ENCODE results near the gene EDNRA. TPM values are rescaled to one million over a fixed set of nuclear protein-coding genes. Genes with fewer than 3 reads are reported as not detected.

Gene EDNRA
- total RNA-seq, 4 donors from 2014 or later: 3.4 to 18.7 (median 7.7) TPM

- H3K27ac ChIP-seq: no peak overlapping the region
- H3K4me1 ChIP-seq: no peaks in the 10 kb centered on the region
- H3K36me3 ChIP-seq: no peaks in the 10 kb centered on the region
- H3K4me3 ChIP-seq: no peak overlapping the region
- no peaks in the 10 kb centered on the region for H3K27me3 ChIP-seq
- ATAC-seq: no peak
- TF ChIP-seq POLR2AphosphoS5 (IDR thresholded peaks at IDR 0.05): no peak
- TF ChIP-seq EP300 (IDR thresholded peaks at IDR 0.05): no peak
- no peak for TF ChIP-seq CTCF (IDR thresholded peaks at IDR 0.05)
- TF ChIP-seq POLR2A (IDR thresholded peaks at IDR 0.05): no peak
- no peaks in the 10 kb centered on the region for H3K9me3 ChIP-seq
- WGBS, 2 donors (ENCODE audit: low coverage in 1 of 2): 82 to 100% methylated on average over 4 of the region's 4 CpGs
Observed at GRCh38 chr4:147547314-147548056, 66.6 kb downstream of the EDNRA start.

GRCh38 chr4:147548256-147548655 is 67.4 kb downstream of the EDNRA start:
- no peak for TF ChIP-seq EP300 (IDR thresholded peaks at IDR 0.05)
- TF ChIP-seq POLR2A (IDR thresholded peaks at IDR 0.05): no peak
- no peak for TF ChIP-seq CTCF (IDR thresholded peaks at IDR 0.05)
- TF ChIP-seq POLR2AphosphoS5 (IDR thresholded peaks at IDR 0.05): no peak
- Histone ChIP-seq H3K4me3 (no peak overlapping the region), H3K36me3 (no peaks in the 10 kb centered on the region), H3K9me3 (no peaks in the 10 kb centered on the region), H3K27ac (no peak overlapping the region), H3K27me3 (no peaks in the 10 kb centered on the region), H3K4me1 (no peaks in the 10 kb centered on the region)
- WGBS, 2 donors (ENCODE audit: low coverage in 1 of 2): no CpG with 5 or more reads among the region's 2 CpGs
- ATAC-seq: no peak

- no peak overlapping the region for H3K27ac ChIP-seq
- 24 to 30% methylated on average over 6 to 7 of the region's 8 CpGs for WGBS, 2 donors (ENCODE audit: low coverage in 1 of 2)
- no peak for ATAC-seq
- H3K36me3 ChIP-seq: no peaks in the 10 kb centered on the region
- H3K4me1 ChIP-seq: no peaks in the 10 kb centered on the region
- H3K4me3 ChIP-seq: no peak overlapping the region
- no peaks in the 10 kb centered on the region for H3K27me3 ChIP-seq
- TF ChIP-seq CTCF (IDR thresholded peaks at IDR 0.05) (no peak), POLR2AphosphoS5 (IDR thresholded peaks at IDR 0.05) (no peak)
- H3K9me3 ChIP-seq: no peaks in the 10 kb centered on the region
Observed at GRCh38 chr4:147550626-147551246, 69.8 kb downstream of the EDNRA start.

GRCh38 chr4:147560625-147561024 is 79.7 kb downstream of the EDNRA start:
- Histone ChIP-seq H3K4me3 (no peak overlapping the region), H3K27ac (no peak overlapping the region), H3K9me3 (peaks cover 0 to 7% (median 0%) of the 10 kb centered on the region in 3 donors), H3K27me3 (no peaks in the 10 kb centered on the region), H3K4me1 (no peaks in the 10 kb centered on the region), H3K36me3 (no peaks in the 10 kb centered on the region)
- TF ChIP-seq EP300 (IDR thresholded peaks at IDR 0.05) (no peak), POLR2A (IDR thresholded peaks at IDR 0.05) (no peak), CTCF (IDR thresholded peaks at IDR 0.05) (no peak), POLR2AphosphoS5 (IDR thresholded peaks at IDR 0.05) (no peak)
- WGBS, 2 donors (ENCODE audit: low coverage in 1 of 2): 82 to 94% methylated on average over 4 of the region's 4 CpGs
- no peak for ATAC-seq

GRCh38 chr4:147566762-147567161 is 85.9 kb downstream of the EDNRA start:
- no peaks in the 10 kb centered on the region for H3K27me3 ChIP-seq
- TF ChIP-seq POLR2AphosphoS5 (IDR thresholded peaks at IDR 0.05) (no peak), CTCF (IDR thresholded peaks at IDR 0.05) (no peak), POLR2A (IDR thresholded peaks at IDR 0.05) (no peak), EP300 (IDR thresholded peaks at IDR 0.05) (no peak)
- H3K4me1 ChIP-seq: no peaks in the 10 kb centered on the region
- no peaks in the 10 kb centered on the region for H3K36me3 ChIP-seq
- no peak overlapping the region for H3K4me3 ChIP-seq
- no peak for ATAC-seq
- H3K9me3 ChIP-seq: peaks cover 0 to 7% (median 0%) of the 10 kb centered on the region in 3 donors
- no peak overlapping the region for H3K27ac ChIP-seq
